Measurements from ENCODE around the gene SLC2A4.

DNA sequence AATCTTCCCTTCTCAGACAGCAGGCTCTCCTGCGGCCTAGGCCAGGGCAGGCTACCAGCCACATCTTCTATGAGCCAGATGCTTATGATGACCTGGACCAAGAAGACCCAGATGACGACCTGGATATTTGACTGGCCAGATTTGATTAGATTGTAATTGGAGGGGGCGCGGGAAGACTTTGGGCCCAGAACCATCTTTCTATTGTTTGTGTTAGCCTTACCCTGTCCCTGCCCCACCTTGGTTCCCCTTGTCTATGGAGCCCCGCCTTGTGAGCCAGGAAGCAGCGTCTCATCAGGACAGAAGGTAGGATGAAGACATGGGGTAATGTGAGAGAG, 22.0 kb upstream of the SLC2A4 start:
- TF ChIP-seq, protein P1, sequence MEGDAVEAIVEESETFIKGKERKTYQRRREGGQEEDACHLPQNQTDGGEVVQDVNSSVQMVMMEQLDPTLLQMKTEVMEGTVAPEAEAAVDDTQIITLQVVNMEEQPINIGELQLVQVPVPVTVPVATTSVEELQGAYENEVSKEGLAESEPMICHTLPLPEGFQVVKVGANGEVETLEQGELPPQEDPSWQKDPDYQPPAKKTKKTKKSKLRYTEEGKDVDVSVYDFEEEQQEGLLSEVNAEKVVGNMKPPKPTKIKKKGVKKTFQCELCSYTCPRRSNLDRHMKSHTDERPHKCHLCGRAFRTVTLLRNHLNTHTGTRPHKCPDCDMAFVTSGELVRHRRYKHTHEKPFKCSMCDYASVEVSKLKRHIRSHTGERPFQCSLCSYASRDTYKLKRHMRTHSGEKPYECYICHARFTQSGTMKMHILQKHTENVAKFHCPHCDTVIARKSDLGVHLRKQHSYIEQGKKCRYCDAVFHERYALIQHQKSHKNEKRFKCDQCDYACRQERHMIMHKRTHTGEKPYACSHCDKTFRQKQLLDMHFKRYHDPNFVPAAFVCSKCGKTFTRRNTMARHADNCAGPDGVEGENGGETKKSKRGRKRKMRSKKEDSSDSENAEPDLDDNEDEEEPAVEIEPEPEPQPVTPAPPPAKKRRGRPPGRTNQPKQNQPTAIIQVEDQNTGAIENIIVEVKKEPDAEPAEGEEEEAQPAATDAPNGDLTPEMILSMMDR (IDR thresholded peaks at IDR 0.05; ENCODE audit: insufficient read depth, low read depth, low read length) = no peak
- no peak for TF ChIP-seq EZH2 (IDR thresholded peaks at IDR 0.05; ENCODE audit: insufficient read depth, low read length)

All from astrocyte (in vitro differentiated cells and primary cell).